Germinal center (tissue), 1 donor: ENCODE measurements around the gene AGT.
"Not testable (repeated sequence)": the region's sequence is repeated elsewhere in the genome, so short reads cannot be mapped to it uniquely, and the experiment has no call there.

Experiments used
- DNase-seq: peaks from one replicate; pipeline ENCODE4 v3.0.0; 2012; ENCODE audit warnings: mixed read lengths, low spot score

The AGT gene

GRCh38 chr1:230744382-230744781 is 30.5 kb upstream of the AGT start:
- no peak for DNase-seq

DNA sequence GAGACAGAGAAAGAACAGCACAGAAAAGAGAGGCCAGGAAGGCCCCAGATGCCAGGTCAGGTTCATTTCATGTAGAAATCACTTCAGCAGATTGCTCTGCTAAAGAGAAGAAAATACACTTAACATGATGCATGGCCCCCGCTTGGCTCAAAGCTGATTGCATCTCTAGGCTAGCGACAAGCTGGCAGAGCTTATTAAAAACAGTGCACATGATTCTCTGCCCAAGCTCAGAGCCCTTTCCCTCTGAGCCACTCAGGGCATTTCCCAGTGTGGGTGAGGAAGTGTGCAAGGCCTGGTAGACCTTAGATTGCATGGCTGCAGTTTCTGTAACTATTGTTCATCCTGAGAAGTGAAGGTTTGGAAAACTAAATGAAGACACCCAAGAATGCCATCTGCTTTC is 30.0 kb upstream of the AGT start:
- no peak for DNase-seq

DNA sequence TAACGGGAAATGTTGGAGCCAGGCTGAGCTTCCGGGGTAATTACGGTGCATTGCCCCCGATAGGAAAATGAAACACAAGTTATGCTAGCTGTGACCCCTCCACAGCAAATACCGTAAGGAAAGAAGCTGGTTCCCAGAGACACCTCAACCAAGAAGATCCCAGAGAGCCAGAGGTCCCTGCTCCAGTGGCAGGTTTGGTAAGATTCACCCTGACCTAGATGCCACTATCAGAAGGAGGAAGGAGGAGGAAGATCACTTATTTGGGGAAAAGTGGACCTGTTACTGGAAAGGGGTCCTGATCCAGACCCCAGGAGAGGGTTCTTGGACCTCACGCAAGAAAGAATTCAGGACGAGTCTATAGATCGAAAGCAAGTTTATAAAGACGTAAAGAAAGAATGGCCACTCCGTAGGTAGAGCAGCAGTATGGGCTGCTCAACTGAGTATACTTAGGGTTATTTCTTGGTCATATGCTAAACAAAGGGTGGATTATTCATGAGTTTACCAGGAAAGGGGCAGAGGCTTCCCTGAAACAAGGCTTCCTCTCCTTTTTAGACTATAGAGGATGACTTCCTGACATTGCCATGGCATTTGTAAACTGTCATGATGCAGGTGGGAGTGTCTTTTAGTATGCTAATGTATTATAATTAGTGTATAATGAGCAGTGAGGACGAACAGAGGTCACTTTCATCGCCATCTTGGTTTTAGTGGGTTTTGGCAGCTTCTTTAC is 25.8 kb upstream of the AGT start:
- DNase-seq, result no peak

DNA sequence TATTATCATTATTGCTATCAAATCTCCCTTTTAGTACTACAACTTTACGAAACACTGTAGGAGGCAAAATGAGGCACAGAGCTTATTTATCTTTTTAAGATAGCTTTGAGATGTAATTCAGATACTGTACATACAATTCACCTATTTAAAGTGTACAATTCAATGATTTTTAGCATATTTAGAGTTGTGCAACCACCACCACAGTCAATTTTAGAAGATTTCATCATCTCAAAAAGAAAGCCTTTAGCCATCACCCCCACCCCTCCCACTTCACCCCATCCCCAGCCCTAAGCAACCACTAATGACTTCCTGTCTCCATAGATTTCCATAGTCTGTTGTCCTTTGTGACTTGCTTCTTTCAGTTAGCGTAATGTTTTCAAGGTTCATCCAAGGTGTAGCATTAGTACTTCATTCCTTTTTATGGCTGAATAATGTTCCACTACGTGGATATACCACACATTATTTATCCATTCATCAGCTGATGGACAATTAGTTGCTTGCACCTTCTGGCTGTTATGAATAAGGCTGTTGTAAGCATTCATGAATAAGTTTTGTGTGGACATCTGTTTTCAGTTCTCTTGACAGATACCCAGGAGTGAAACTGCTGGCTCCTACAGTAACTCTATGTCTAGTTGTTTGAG is 23.8 kb upstream of the AGT start:
- DNase-seq, result no peak

DNA sequence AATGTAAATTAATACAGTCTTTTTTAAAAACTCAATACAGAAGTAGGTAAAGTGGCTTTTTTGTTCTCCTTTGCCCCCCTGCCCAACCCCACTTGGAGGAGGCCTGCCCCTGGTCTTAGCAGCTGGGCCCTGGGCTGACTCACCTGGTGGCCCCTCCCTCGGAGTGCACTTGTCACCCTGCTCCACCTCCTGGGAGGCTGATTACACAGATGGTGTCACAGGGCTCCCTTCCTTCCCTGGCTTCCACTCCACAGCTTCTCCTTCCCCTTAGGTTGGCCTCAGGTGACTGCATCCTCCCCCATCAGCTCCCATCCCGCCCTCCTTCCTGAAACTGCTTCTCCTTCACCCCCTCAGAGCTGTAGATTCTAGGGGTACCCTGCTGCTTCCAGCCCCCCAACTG is 21.5 kb upstream of the AGT start:
- DNase-seq, result no peak

- no peak for DNase-seq
These were observed 17.1 kb upstream of the AGT start for GRCh38 chr1:230730977-230731376.

DNA sequence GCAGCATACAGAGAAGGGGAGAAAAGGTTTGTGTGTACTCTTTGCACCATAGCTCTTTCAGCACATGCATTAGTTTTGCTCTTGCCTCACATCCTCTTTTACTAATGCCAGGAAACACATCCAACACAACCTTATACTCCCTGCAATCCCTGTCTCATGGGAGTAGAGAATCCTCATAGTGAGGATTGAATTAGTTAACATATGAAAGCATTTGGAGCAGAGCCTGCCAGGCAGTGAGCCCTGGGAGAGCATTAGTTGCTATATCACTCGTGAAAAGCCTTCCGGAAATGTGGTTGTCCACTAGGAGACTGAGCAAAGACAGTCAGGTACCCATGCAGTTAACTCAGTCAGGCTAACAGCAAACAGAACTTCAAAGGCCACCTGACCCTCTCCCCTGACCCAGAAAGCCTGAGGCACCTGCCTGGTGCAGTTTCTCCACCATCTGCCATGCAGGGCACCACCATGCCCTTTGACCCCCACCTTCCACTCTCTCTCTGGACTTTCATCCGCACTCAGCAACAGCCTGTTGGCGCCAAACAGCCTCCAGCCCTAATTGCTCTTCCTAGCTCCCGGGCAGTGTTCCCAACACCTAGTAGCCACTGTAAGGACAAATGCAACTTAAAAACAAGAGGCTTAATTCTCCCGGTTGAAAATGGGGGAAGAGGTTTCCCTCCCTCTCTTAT is 14.9 kb upstream of the AGT start:
- DNase-seq, result no peak

GRCh38 chr1:230725256-230726012 is 11.5 kb upstream of the AGT start:
- no peak for DNase-seq

DNA sequence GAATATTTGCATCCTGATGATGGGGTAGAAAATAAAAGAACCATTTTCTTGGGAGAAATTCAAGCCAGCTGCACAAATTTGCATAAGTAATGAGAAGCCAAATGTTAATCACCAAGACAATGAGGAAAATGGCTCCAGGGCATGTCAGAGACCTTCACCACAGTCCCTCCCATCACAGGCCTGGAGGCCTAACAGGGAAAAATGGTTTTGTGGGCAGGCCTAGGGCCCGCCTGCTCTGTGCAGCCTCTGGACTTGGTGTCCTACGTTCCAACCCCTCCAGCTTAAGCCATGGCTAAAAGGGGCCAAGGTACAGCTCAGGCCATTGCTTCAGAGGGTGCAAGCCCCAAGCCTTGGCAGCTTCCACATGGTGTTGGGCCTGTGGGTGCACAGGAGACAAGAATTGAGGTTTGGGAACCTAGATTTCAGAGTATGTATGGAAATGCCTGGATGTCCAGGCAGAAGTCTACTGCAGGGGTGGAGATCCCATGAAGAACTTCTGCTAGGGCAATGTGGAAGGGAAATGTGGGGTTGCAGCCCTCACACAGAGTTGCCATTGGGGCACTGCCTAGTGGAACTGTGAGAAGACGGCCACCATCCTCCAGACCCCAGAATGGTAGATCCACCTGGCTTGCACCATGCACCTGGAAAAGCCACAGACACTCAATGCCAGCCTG is 8.1 kb upstream of the AGT start:
- DNase-seq, result not testable (repeated sequence)

- no peak for DNase-seq
These were observed 3.3 kb upstream of the AGT start for GRCh38 chr1:230717251-230717650.

DNA sequence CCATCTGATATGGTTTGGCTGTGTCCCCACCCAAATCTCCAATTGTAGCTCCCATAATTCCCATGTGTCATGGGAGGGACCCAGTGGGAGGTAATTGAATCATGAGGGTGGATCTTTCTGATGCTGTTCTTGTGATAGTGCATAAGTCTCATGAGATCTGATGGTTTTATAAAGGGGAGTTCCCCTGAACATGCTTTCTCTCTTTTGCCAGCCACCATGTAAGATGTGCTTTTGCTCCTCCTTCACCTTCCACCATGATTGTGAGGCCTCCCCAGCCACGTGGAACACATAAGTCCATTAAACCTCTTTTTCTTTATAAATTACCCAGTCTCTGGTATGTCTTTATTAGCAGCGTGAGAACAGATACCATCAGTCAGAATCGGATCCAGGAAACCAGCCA is 2.5 kb upstream of the AGT start:
- DNase-seq, result not testable (repeated sequence)

GRCh38 chr1:230715510-230715909 is 1.6 kb upstream of the AGT start:
- DNase-seq, result no peak

GRCh38 chr1:230713547-230713914 is 391 bp downstream of the AGT start:
- no peak for DNase-seq

GRCh38 chr1:230713138-230713537 is 784 bp downstream of the AGT start:
- no peak for DNase-seq

DNA sequence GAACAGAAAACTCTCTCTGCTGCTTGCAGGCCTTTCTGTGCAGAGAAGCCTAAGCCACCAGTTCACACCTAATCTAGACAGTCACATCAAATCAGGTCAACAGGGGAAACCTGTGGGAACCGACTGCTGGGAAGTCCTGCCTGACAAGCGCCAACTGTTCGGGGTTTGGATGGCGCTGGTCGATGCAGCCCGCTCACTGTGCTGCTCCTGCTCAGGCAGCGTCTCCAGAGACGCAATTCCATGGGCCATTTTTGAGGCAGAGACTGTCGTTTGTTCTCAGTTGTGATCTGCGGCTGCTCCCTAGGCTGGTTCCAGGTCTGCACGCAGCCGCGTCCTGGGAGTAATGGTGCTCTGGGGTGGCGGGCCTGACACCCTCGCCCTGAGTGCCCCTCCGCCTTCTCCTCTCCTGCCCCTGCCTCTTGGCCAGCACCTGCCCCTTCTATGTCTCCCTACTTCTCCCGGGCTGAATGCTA is 1.4 kb downstream of the AGT start:
- DNase-seq, result no peak

DNA sequence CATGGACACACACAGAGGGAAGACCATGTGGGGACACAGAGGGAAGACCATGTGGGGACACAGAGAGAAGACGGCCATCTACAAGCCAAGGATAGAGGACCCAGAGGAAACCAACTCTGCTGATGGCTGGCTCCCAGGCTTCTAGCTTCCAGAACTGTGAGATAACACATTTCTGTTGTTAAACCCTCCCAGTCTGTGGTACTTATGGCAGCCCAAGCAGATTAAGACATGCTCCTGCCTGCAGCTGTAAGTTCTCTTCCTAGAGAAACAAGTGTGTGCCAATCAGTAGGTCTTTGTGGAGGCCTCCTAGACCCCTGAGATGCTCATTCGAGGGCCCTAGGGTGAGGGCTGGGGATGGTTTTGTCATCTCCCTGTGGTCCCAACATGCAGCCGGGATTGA is 2.7 kb downstream of the AGT start:
- no peak for DNase-seq

GRCh38 chr1:230710543-230710904 is 3.4 kb downstream of the AGT start:
- no peak for DNase-seq

DNA sequence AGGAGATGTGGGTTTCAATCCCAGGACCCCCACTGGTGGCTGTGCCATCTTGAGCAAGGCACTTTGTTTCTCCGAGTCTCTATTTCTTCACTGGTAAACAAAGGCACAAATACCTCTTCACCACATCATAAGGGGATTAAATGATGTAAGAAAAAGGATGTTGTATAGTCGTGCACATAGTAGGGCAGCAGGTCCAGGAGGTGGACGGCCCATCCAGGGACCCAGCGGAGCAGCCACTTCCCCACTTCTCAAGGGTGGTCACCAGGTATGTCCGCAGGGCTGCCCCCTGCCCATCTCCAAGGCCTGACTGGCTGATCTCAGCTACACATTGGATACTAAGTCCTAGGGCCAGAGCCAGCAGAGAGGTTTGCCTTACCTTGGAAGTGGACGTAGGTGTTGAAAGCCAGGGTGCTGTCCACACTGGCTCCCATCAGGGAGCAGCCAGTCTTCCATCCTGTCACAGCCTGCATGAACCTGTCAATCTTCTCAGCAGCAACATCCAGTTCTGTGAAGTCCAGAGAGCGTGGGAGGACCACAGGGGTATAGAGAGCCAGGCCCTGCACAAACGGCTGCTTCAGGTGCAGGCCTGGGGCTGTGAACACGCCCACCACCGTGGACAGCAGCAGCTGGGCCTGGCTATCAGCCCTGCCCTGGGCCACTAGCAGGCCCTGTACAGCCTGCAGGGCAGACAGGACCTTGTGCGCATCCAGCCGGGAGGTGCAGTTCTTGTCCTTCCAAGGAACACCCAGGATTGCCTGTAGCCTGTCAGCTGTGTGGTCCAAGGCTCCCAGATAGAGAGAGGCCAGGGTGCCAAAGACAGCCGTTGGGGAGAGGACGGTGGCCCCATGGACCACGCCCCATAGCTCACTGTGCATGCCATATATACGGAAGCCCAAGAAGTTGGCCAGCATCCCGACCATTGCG is 4.0 kb downstream of the AGT start:
- no peak for DNase-seq

GRCh38 chr1:230708631-230709580 is 5.0 kb downstream of the AGT start:
- no peak for DNase-seq
